Left lung (tissue), 10 donors: ENCODE measurements around the gene MYPOP. TPM values are rescaled to one million over a fixed set of nuclear protein-coding genes. Genes with fewer than 3 reads are reported as not detected.
A peak's percentile ranks its signal among the peaks of the same experiment; 100 is the strongest.

ENCODE experiments used
- ATAC-seq: fragments of 200-7000 bp; cut with Tn5 transposase; one replicate; pipeline ENCODE4 v1.9.1; 2020; ENCODE audit warnings: moderate library complexity
- DNase-seq, 4 donors: peaks; one replicate each; pipeline ENCODE4 v3.0.0-alpha.2; 2013 to 2020
- H3K27ac ChIP-seq, 2 donors: fragments of 200-600 bp; sonication (generic) in 1 of 2; one replicate each; pipeline versions ENCODE4 v1.5.0 to v1.8.0; 2020 to 2021
- H3K27me3 ChIP-seq, 2 donors: fragments of 200-600 bp; sonication (generic) in 1 of 2; one replicate each; pipeline versions ENCODE4 v1.5.0 to v1.8.0; 2020 to 2021
- H3K36me3 ChIP-seq, 2 donors: fragments of 200-600 bp; sonication (generic) in 1 of 2; one replicate each; pipeline versions ENCODE4 v1.5.0 to v1.8.0; 2020 to 2021
- H3K4me1 ChIP-seq, 2 donors: fragments of 200-600 bp; one replicate each; pipeline ENCODE4 v1.8.0; 2021
- H3K4me3 ChIP-seq, 2 donors: fragments of 200-600 bp; sonication (generic) in 1 of 2; one replicate each; pipeline versions ENCODE4 v1.5.0 to v1.8.0; 2020 to 2021; ENCODE audit warnings: mild to moderate bottlenecking in 1 of 2
- H3K9me3 ChIP-seq, 2 donors: fragments of 200-600 bp; sonication (generic) in 1 of 2; one replicate each; pipeline versions ENCODE4 v1.5.0 to v1.8.0; 2020 to 2021
- CTCF ChIP-seq, 2 donors: fragments of 200-600 bp; sonication (generic) in 1 of 2; IDR thresholded peaks; one replicate each; pipeline versions ENCODE4 v1.5.0 to v1.8.0; 2021; ENCODE audit warnings: antibody characterized with exemption in 2 of 2
- intact Hi-C, 2 donors: fragments of 100-400 bp; cut with DNase I; formaldehyde crosslinking; loops; one replicate each; pipeline versions ENCODE4 v1.11.2 to v1.14.2; 2022
- polyA plus RNA-seq, 6 donors: library from polyadenylated mRNA; unstranded; fragments of 120-200 nt; gene quantifications; one replicate each; pipeline ENCODE4 v1.2.1, GENCODE V29; 2013; ENCODE audit not compliant: insufficient read length in 6 of 6
- total RNA-seq, 2 donors: library from RNA; stranded (reverse); fragmentation: NEBNext Ultra II Directional; extraction: Animal tissue kit (Norgen Biotek cat#: 25700); gene quantifications; one replicate each; pipeline ENCODE4 v1.2.1, GENCODE V29; 2021
- donor health status: DM: no; HTN: yes; CAD: no.
- donor health status: DM: no; HTN: no; CAD: no.

The MYPOP gene
- total and polyA plus RNA-seq, 8 donors: 3.6 to 8.7 (median 5.3) TPM

DNA sequence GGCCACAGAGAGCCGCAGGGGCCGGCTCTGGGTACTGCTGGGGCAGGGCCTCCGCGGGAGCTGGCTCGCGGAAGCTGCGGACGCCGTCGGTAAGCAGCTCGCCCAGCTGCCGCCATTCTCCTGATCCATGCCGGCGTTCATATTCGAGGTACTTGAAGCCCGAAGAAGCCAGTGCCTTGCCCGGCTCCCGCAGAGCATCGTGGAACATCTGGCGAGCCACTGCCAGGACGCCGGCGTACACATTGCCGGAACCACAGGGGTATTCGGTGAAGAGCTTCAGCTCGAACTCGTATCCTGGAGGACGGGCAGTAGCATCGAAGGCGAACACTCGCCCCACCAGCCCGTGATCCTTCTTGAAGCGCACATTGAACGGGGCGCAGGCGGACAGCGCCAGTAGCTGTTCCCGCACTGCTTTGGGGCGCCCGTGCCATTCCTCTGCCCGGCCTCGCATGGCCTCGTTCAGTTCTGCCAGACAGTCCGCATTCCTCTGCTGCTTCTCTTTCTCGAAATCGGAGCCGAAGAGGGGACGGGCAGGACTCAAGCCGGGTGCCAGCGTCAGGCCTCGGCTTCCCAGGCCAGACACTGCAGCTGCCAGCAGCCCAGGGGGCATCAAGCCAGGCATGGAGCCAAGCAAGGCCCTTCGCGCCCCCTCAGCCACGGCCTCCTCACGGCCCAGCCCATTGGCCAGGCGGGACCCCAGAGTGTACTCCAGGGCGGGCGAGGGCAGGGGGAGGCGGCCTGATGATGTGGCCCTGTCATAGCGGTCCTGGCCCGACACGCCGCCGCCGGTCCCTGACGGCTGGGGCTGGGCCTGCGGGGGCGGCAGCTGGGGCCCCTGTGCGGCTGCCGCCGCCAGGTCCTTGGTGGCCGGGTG, 17.5 kb downstream of the MYPOP start:
- ATAC-seq (no peak), DNase-seq (peak in 1 of 4 donors; percentile 81)
- H3K4me1 ChIP-seq: peaks cover 31 to 40% of the 10 kb centered on the region in 2 donors
- H3K27me3 ChIP-seq: peaks cover 0 to 5% of the 10 kb centered on the region in 2 donors
- H3K36me3 ChIP-seq: peaks cover 0 to 8% of the 10 kb centered on the region in 2 donors
- H3K4me3 ChIP-seq: peak overlapping the region; percentile 83 to 91
- TF ChIP-seq CTCF (IDR thresholded peaks at IDR 0.05): no peak
- intact Hi-C loops: no loop called here
- H3K27ac ChIP-seq: peak overlapping the region; percentile 86 to 95
- no peaks in the 10 kb centered on the region for H3K9me3 ChIP-seq

GRCh38 chr19:45883881-45884681, 18.3 kb downstream of the MYPOP start:
- Histone ChIP-seq H3K4me3 (peak overlapping the region in 1 of 2 donors; percentile 91), H3K9me3 (no peaks in the 10 kb centered on the region), H3K27me3 (peaks cover 0 to 8% of the 10 kb centered on the region in 2 donors), H3K4me1 (peaks cover 31 to 40% of the 10 kb centered on the region in 2 donors), H3K36me3 (peaks cover 0 to 8% of the 10 kb centered on the region in 2 donors), H3K27ac (no peak overlapping the region)
- TF ChIP-seq CTCF (IDR thresholded peaks at IDR 0.05): no peak
- intact Hi-C loops: no loop called here
- DNase-seq: peak in 1 of 4 donors; percentile 81
- no peak for ATAC-seq

DNA sequence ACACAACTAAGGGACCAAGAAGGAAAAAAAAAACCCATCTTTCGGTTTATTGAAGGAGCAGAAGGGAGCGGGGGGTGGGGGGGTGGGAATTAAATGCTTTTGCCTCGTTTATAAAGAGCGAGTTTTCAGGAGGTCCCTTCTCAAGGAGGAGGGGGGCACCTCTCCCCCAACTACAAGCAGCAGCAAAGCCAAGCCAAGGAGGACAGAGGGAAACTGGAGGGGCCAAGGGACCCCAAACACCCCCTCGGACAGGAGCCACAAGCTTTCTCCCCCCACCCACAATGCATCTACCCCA, 18.9 kb downstream of the MYPOP start:
- intact Hi-C loops: no loop called here
- H3K27ac ChIP-seq: no peak overlapping the region
- ATAC-seq (no peak), DNase-seq (no peak)
- H3K4me3 ChIP-seq: no peak overlapping the region
- peaks cover 31 to 40% of the 10 kb centered on the region in 2 donors for H3K4me1 ChIP-seq
- H3K36me3 ChIP-seq: peaks cover 0 to 8% of the 10 kb centered on the region in 2 donors
- H3K9me3 ChIP-seq: no peaks in the 10 kb centered on the region
- peaks cover 0 to 8% of the 10 kb centered on the region in 2 donors for H3K27me3 ChIP-seq
- no peak for TF ChIP-seq CTCF (IDR thresholded peaks at IDR 0.05)

GRCh38 chr19:45882652-45883585, 19.5 kb downstream of the MYPOP start:
- H3K36me3 ChIP-seq: peaks cover 0 to 8% of the 10 kb centered on the region in 2 donors
- no peaks in the 10 kb centered on the region for H3K9me3 ChIP-seq
- DNase-seq (peak; percentile 70 to 94 (median 86)), ATAC-seq (peak; percentile 68)
- intact Hi-C loops: no loop called here
- peak overlapping the region; percentile 9 to 48 for H3K27ac ChIP-seq
- peak overlapping the region; percentile 8 to 23 for H3K4me3 ChIP-seq
- peaks cover 31 to 40% of the 10 kb centered on the region in 2 donors for H3K4me1 ChIP-seq
- TF ChIP-seq CTCF (IDR thresholded peaks at IDR 0.05): peak; percentile 88 to 89
- peaks cover 0 to 8% of the 10 kb centered on the region in 2 donors for H3K27me3 ChIP-seq
